ENCODE data around the gene DIPK1B.
"Not testable (repeated sequence)": the region's sequence is repeated elsewhere in the genome, so short reads cannot be mapped to it uniquely, and the experiment has no call there.

DIPK1B gene

DNA sequence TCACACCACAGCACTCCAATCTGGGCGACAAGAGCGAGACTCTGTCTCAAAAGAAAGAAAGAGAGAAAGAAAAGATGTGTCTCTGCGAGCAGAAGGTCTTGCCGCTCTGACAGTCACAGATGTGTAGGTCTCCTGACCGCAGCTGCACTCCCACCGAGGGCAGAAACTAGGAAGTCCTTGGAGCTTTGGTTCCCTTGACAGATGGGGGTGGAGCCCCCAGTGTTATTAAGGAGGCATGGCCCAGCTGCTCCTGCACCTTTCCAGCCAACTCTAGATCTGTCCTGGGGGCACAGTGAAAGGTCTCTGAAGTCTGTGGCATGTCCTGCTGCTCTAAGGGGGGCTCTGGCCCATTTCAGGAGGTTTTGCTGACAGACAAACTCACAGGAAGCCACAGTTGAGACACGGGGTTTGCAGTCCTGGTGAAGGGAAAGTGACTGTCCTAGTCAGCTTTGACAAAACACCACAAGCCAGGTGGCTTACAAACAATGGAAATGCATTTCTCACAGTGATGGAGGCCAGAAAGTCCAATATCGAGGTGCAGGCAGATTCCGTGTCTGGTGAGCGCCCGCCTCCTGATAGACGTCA, 9.0 kb upstream of the DIPK1B start:
- no peaks in the 10 kb centered on the region for H3K27me3 ChIP-seq (ENCODE audit: insufficient read depth, insufficient read length)
- no peaks in the 10 kb centered on the region for H3K36me3 ChIP-seq (ENCODE audit: insufficient read depth, insufficient read length, low read length)
- H3K4me1 ChIP-seq (ENCODE audit: insufficient read depth, insufficient read length) = peaks cover 6% of the 10 kb centered on the region
- H3K4me3 ChIP-seq (ENCODE audit: insufficient read length, low read depth) = no peak overlapping the region
- TF ChIP-seq SUZ12 (IDR thresholded peaks at IDR 0.05; ENCODE audit: extremely low read depth, insufficient read depth, insufficient read length) (no peak), YY1 (IDR thresholded peaks at IDR 0.05; ENCODE audit: insufficient read depth, insufficient read length) (no peak), ZNF274 (IDR thresholded peaks at IDR 0.05; ENCODE audit: low read depth, low read length) (no peak)
- no peak overlapping the region for H3K9ac ChIP-seq (ENCODE audit: insufficient read length, low read depth)
- H3K9me3 ChIP-seq (ENCODE audit: insufficient read depth, low read length) = no peaks in the 10 kb centered on the region
- DNase-seq (ENCODE audit: low read depth, low spot score) = no peak

DNA sequence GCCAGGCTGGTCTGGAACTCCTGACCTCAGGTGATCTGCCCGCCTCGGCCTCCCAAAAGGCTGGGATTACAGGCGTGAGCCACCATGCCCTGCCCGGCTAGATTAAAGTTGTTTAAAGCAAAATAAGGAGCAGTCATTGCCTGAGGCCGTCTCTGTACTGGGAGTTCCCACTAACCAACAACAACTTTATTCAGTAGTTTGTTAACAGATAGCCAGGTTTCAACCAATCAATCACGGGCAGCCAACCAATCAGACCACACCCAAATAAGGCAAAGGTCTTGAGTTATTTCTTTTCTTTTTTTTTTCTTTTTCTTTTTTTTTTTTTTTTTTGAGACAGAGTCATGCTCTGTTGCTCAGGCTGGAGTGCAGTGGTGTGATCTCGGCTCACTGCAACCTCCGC, 7.6 kb upstream of the DIPK1B start:
- not testable (repeated sequence) for H3K9me3 ChIP-seq (ENCODE audit: insufficient read depth, low read length); DNase-seq (ENCODE audit: low read depth, low spot score); H3K27me3 ChIP-seq (ENCODE audit: insufficient read depth, insufficient read length); H3K9ac ChIP-seq (ENCODE audit: insufficient read length, low read depth); H3K36me3 ChIP-seq (ENCODE audit: insufficient read depth, insufficient read length, low read length); H3K4me3 ChIP-seq (ENCODE audit: insufficient read length, low read depth)
- H3K4me1 ChIP-seq (ENCODE audit: insufficient read depth, insufficient read length) = peaks cover 14% of the 10 kb centered on the region

DNA sequence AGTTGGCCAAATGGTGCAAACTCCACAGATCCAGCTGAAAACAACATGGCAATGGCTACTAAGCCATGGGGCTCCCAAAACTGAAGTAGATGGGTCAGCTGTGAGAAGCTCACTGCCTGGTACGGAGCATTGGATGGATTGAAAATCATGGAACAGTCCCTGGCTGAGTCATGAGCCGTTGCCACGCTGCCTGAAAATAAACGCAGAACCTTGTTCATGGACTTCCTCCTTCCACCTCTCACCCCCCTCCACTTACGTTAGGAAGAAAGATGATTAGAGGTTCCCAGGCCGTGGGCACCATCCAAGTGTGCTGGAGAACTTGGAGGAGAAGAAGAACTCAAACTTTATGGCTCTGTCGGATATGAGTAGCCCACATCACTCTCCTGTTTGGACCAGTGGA, 6.8 kb upstream of the DIPK1B start:
- TF ChIP-seq ZNF274 (IDR thresholded peaks at IDR 0.05; ENCODE audit: low read depth, low read length) = no peak
- no peak for TF ChIP-seq SUZ12 (IDR thresholded peaks at IDR 0.05; ENCODE audit: extremely low read depth, insufficient read depth, insufficient read length)
- TF ChIP-seq YY1 (IDR thresholded peaks at IDR 0.05; ENCODE audit: insufficient read depth, insufficient read length) = no peak
- H3K4me3 ChIP-seq (ENCODE audit: insufficient read length, low read depth) = no peak overlapping the region
- DNase-seq (ENCODE audit: low read depth, low spot score) = no peak
- peaks cover 2% of the 10 kb centered on the region for H3K27me3 ChIP-seq (ENCODE audit: insufficient read depth, insufficient read length)
- H3K36me3 ChIP-seq (ENCODE audit: insufficient read depth, insufficient read length, low read length) = no peaks in the 10 kb centered on the region
- H3K4me1 ChIP-seq (ENCODE audit: insufficient read depth, insufficient read length) = peaks cover 16% of the 10 kb centered on the region
- no peaks in the 10 kb centered on the region for H3K9me3 ChIP-seq (ENCODE audit: insufficient read depth, low read length)
- H3K9ac ChIP-seq (ENCODE audit: insufficient read length, low read depth) = no peak overlapping the region

DNA sequence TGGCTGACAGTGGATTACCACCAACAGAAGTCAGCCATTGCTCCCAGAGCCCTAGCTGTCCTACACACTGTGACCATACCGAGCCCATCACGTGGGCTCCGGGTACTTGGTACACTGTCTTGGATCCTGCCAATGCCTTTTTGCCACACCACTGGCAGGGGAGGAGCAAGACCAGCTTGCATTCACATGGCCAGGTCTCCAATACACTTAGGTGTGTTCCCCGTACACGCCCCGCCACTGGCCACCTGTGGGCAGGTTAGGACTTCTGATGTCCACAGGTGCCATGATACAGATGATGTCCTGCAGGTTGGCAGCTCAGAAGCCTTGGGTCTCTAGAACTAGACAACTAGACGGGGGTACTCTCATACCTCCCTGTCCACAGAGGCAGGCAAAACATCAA, 5.4 kb upstream of the DIPK1B start:
- H3K27me3 ChIP-seq (ENCODE audit: insufficient read depth, insufficient read length) = peaks cover 9% of the 10 kb centered on the region
- no peak overlapping the region for H3K9ac ChIP-seq (ENCODE audit: insufficient read length, low read depth)
- no peak for DNase-seq (ENCODE audit: low read depth, low spot score)
- TF ChIP-seq YY1 (IDR thresholded peaks at IDR 0.05; ENCODE audit: insufficient read depth, insufficient read length) (no peak), ZNF274 (IDR thresholded peaks at IDR 0.05; ENCODE audit: low read depth, low read length) (no peak), SUZ12 (IDR thresholded peaks at IDR 0.05; ENCODE audit: extremely low read depth, insufficient read depth, insufficient read length) (no peak)
- H3K36me3 ChIP-seq (ENCODE audit: insufficient read depth, insufficient read length, low read length) = no peaks in the 10 kb centered on the region
- H3K4me3 ChIP-seq (ENCODE audit: insufficient read length, low read depth) = no peak overlapping the region
- H3K9me3 ChIP-seq (ENCODE audit: insufficient read depth, low read length) = no peaks in the 10 kb centered on the region
- peaks cover 12% of the 10 kb centered on the region for H3K4me1 ChIP-seq (ENCODE audit: insufficient read depth, insufficient read length)

DNA sequence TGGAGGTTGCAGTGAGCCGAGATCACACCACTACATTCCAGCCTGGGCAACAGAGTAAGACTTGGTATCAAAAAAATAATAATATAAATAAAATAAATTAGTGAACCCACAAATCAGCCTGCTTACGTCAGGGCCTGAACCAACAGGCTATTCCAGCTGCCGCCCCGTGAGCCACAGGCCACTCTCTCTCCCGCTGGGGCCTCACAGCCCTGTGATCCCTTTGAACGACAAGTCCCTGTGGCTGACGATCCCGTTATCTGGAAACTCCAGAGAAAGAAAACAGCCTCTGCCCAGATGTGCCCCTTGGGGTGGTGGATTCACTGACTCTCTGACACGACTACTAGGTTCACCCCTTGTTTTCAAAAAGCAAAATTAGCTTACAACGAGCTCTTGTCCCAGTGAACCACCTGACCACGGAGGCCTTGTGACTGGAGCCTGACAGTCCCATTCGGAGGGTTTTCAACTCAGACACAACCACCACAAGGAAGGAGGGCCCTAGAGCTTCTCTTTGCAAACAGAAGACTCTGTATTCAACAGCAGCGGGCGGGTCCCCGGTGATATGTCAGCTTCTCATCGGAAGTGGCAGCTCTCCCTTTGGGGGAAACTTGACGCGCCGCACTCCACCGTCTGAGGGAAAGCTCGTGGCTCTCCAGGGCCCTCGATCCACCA, 4.4 kb upstream of the DIPK1B start:
- no peaks in the 10 kb centered on the region for H3K9me3 ChIP-seq (ENCODE audit: insufficient read depth, low read length)
- peaks cover 12% of the 10 kb centered on the region for H3K4me1 ChIP-seq (ENCODE audit: insufficient read depth, insufficient read length)
- TF ChIP-seq SUZ12 (IDR thresholded peaks at IDR 0.05; ENCODE audit: extremely low read depth, insufficient read depth, insufficient read length) = no peak
- TF ChIP-seq ZNF274 (IDR thresholded peaks at IDR 0.05; ENCODE audit: low read depth, low read length) = no peak
- TF ChIP-seq YY1 (IDR thresholded peaks at IDR 0.05; ENCODE audit: insufficient read depth, insufficient read length) = no peak
- H3K36me3 ChIP-seq (ENCODE audit: insufficient read depth, insufficient read length, low read length) = no peaks in the 10 kb centered on the region
- H3K27me3 ChIP-seq (ENCODE audit: insufficient read depth, insufficient read length) = peaks cover 9% of the 10 kb centered on the region
- no peak for DNase-seq (ENCODE audit: low read depth, low spot score)
- H3K4me3 ChIP-seq (ENCODE audit: insufficient read length, low read depth) = no peak overlapping the region
- no peak overlapping the region for H3K9ac ChIP-seq (ENCODE audit: insufficient read length, low read depth)

DNA sequence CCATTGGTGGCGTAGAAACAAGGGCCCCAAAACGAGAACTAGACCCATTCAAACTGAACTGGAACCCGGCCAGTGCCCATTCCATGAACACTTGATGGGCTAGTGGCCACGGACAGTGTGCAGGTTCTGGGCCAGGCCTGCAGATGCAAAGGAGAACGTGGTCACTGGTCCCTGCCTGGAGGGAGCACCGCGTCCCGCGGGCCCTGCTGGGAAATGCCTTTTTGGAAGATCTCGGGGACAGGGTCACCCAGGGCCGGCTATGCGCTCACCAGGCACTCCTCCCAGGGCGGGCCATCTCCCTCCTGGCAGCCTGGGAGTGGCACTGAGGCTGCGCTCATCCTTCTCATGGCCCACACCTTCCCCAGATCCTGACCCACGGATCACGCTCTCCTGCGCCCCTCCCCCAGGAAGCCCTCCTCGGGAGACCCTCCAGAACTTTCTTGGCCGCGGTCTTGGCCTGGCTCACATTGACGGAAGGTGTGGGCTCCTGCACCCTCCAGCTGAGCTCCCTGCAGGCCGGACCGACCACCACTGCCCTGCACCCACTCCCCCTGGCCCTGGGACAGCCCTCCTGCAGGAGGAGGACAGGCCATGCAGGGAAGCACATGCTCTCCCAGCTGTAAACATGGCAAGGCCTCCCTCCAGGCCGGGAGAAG, 2.8 kb upstream of the DIPK1B start:
- TF ChIP-seq YY1 (IDR thresholded peaks at IDR 0.05; ENCODE audit: insufficient read depth, insufficient read length) = no peak
- TF ChIP-seq ZNF274 (IDR thresholded peaks at IDR 0.05; ENCODE audit: low read depth, low read length) = no peak
- TF ChIP-seq SUZ12 (IDR thresholded peaks at IDR 0.05; ENCODE audit: extremely low read depth, insufficient read depth, insufficient read length) = no peak
- Histone ChIP-seq H3K4me3 (ENCODE audit: insufficient read length, low read depth) (no peak overlapping the region), H3K4me1 (ENCODE audit: insufficient read depth, insufficient read length) (peaks cover 25% of the 10 kb centered on the region), H3K36me3 (ENCODE audit: insufficient read depth, insufficient read length, low read length) (peaks cover 2% of the 10 kb centered on the region), H3K9ac (ENCODE audit: insufficient read length, low read depth) (peak overlapping the region; percentile 5), H3K27me3 (ENCODE audit: insufficient read depth, insufficient read length) (peaks cover 9% of the 10 kb centered on the region), H3K9me3 (ENCODE audit: insufficient read depth, low read length) (no peaks in the 10 kb centered on the region)
- no peak for DNase-seq (ENCODE audit: low read depth, low spot score)

DNA sequence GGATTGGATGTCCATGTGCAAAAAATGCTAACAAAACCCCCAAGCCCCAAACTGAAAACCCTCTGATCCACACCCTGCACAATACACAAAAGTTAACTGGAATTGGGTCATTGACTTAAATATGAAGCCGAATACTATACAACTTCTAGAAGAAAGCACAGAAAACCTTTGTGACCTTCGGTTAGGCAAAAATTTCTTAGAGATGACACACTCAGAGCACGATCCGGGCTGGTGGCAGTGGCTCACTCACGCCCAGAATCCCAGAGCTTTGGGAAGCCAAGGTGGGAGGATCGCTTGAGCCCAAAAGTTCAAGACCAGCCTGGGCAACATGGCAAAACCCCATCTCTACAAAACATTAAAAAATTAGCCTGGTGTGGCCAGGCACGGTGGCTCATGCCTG, 1.8 kb upstream of the DIPK1B start:
- Histone ChIP-seq H3K9me3 (ENCODE audit: insufficient read depth, low read length) (no peaks in the 10 kb centered on the region), H3K9ac (ENCODE audit: insufficient read length, low read depth) (no peak overlapping the region), H3K27me3 (ENCODE audit: insufficient read depth, insufficient read length) (peaks cover 9% of the 10 kb centered on the region), H3K4me1 (ENCODE audit: insufficient read depth, insufficient read length) (peaks cover 32% of the 10 kb centered on the region), H3K36me3 (ENCODE audit: insufficient read depth, insufficient read length, low read length) (peaks cover 5% of the 10 kb centered on the region), H3K4me3 (ENCODE audit: insufficient read length, low read depth) (no peak overlapping the region)
- no peak for DNase-seq (ENCODE audit: low read depth, low spot score)
- TF ChIP-seq SUZ12 (IDR thresholded peaks at IDR 0.05; ENCODE audit: extremely low read depth, insufficient read depth, insufficient read length) (no peak), YY1 (IDR thresholded peaks at IDR 0.05; ENCODE audit: insufficient read depth, insufficient read length) (no peak), ZNF274 (IDR thresholded peaks at IDR 0.05; ENCODE audit: low read depth, low read length) (no peak)

DNA sequence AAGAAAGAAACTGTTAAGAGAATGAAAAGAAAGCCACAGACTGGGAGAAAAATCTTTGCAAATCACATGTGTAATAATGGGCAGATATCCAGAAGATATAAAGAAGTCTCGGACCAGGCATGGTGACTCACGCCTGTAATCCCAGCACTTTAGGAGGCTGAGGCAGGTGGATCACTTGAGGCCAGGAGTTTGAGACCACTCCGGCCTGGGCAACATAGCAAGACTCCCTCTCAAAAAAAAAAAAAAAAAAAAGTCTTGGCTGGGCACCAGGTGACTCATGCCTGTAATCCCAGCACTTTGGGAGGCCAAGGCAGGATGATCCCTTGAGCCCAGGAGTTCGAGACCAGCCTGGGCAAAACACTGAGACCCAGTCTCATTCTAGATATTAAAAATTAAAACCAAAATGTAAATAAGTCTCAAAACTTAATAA, 1.1 kb upstream of the DIPK1B start:
- not testable (repeated sequence) for DNase-seq (ENCODE audit: low read depth, low spot score); H3K9me3 ChIP-seq (ENCODE audit: insufficient read depth, low read length); H3K27me3 ChIP-seq (ENCODE audit: insufficient read depth, insufficient read length); H3K4me3 ChIP-seq (ENCODE audit: insufficient read length, low read depth); H3K36me3 ChIP-seq (ENCODE audit: insufficient read depth, insufficient read length, low read length); H3K9ac ChIP-seq (ENCODE audit: insufficient read length, low read depth)
- H3K4me1 ChIP-seq (ENCODE audit: insufficient read depth, insufficient read length) = peaks cover 34% of the 10 kb centered on the region
